ENCODE measurements around the gene SPARCL1. TPM values are rescaled to one million over a fixed set of nuclear protein-coding genes. Genes with fewer than 3 reads are reported as not detected.
"Not testable (repeated sequence)": the region's sequence is repeated elsewhere in the genome, so short reads cannot be mapped to it uniquely, and the experiment has no call there.

SPARCL1 gene
- total and polyA plus RNA-seq, 10 donors = 27.2 to 318 (median 84.7) TPM

- H3K27me3 ChIP-seq (replicated peaks in 1 of 7) = no peaks in the 10 kb centered on the region
- intact Hi-C loops (cut with DNase I; ENCODE audit: low total_unique reads) = no loop called here
- H3K27ac ChIP-seq = no peak overlapping the region
- peaks cover 0 to 11% (median 3%) of the 10 kb centered on the region in 8 donors for H3K9me3 ChIP-seq
- no peak for DNase-seq
- peaks cover 0 to 19% (median 3%) of the 10 kb centered on the region in 6 donors for H3K36me3 ChIP-seq
- WGBS, 5 donors = 46 to 56% (median 52%) methylated on average over 1 of the region's 1 CpG
- H3K4me3 ChIP-seq = no peak overlapping the region
- TF ChIP-seq, protein P1, sequence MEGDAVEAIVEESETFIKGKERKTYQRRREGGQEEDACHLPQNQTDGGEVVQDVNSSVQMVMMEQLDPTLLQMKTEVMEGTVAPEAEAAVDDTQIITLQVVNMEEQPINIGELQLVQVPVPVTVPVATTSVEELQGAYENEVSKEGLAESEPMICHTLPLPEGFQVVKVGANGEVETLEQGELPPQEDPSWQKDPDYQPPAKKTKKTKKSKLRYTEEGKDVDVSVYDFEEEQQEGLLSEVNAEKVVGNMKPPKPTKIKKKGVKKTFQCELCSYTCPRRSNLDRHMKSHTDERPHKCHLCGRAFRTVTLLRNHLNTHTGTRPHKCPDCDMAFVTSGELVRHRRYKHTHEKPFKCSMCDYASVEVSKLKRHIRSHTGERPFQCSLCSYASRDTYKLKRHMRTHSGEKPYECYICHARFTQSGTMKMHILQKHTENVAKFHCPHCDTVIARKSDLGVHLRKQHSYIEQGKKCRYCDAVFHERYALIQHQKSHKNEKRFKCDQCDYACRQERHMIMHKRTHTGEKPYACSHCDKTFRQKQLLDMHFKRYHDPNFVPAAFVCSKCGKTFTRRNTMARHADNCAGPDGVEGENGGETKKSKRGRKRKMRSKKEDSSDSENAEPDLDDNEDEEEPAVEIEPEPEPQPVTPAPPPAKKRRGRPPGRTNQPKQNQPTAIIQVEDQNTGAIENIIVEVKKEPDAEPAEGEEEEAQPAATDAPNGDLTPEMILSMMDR (IDR thresholded peaks at IDR 0.05 in 8 of 11, conservative IDR thresholded peaks at IDR 0.05 in 3 of 11) = no peak
- TF ChIP-seq POLR2AphosphoS5 (IDR thresholded peaks at IDR 0.05) (no peak), POLR2A (IDR thresholded peaks at IDR 0.05) (no peak)
- H3K4me1 ChIP-seq = peaks cover 2 to 12% (median 6%) of the 10 kb centered on the region in 6 donors
Observed at GRCh38 chr4:87490664-87491369, 38.4 kb downstream of the SPARCL1 start.

- peaks cover 0 to 19% (median 3%) of the 10 kb centered on the region in 6 donors for H3K36me3 ChIP-seq
- intact Hi-C loops (cut with DNase I; ENCODE audit: low total_unique reads) = no loop called here
- no peak for TF ChIP-seq POLR2A (IDR thresholded peaks at IDR 0.05)
- TF ChIP-seq POLR2AphosphoS5 (IDR thresholded peaks at IDR 0.05) = no peak
- TF ChIP-seq, protein P1 (IDR thresholded peaks at IDR 0.05 in 8 of 11, conservative IDR thresholded peaks at IDR 0.05 in 3 of 11) = no peak
- peaks cover 2 to 12% (median 6%) of the 10 kb centered on the region in 6 donors for H3K4me1 ChIP-seq
- 54 to 79% (median 79%) methylated on average over 2 of the region's 2 CpGs for WGBS, 5 donors
- no peak overlapping the region for H3K27ac ChIP-seq
- no peak overlapping the region for H3K4me3 ChIP-seq
- no peaks in the 10 kb centered on the region for H3K27me3 ChIP-seq (replicated peaks in 1 of 7)
- H3K9me3 ChIP-seq = peaks cover 0 to 11% (median 3%) of the 10 kb centered on the region in 8 donors
- no peak for DNase-seq
Observed at GRCh38 chr4:87489678-87490077, 39.5 kb downstream of the SPARCL1 start.

GRCh38 chr4:87488666-87489065 is 40.5 kb downstream of the SPARCL1 start:
- intact Hi-C loops (cut with DNase I; ENCODE audit: low total_unique reads); H3K4me3 ChIP-seq; H3K27me3 ChIP-seq (replicated peaks in 1 of 7); H3K27ac ChIP-seq; DNase-seq: not testable (repeated sequence)
- peaks cover 0 to 11% (median 3%) of the 10 kb centered on the region in 8 donors for H3K9me3 ChIP-seq
- peaks cover 2 to 12% (median 6%) of the 10 kb centered on the region in 6 donors for H3K4me1 ChIP-seq
- H3K36me3 ChIP-seq = peaks cover 0 to 18% (median 3%) of the 10 kb centered on the region in 6 donors
- WGBS, 5 donors = 81 to 100% (median 92%) methylated on average over 1 to 4 of the region's 4 CpGs

DNA sequence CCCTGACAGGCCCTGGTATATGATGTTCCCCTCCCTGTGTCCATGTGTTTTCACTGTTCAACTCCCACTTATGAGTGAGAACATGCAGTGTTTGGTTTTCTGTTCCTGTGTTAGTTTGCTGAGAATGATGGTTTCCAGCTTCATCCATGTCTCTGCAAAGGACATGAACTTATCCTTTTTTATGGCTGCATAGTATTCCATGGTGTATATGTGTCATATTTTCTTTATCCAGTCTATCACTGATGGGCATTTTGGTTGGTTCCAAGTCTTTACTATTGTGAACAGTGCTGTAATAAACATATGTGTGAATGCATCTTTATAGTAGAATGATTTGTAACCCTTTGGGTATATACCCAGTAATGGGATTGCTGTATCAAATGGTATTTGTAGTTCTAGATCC is 45.9 kb downstream of the SPARCL1 start:
- H3K27ac ChIP-seq; H3K4me3 ChIP-seq; DNase-seq; H3K4me1 ChIP-seq; H3K9me3 ChIP-seq; H3K27me3 ChIP-seq (replicated peaks in 1 of 7); intact Hi-C loops (cut with DNase I; ENCODE audit: low total_unique reads): not testable (repeated sequence)
- H3K36me3 ChIP-seq = peaks cover 0 to 18% (median 0%) of the 10 kb centered on the region in 6 donors

DNA sequence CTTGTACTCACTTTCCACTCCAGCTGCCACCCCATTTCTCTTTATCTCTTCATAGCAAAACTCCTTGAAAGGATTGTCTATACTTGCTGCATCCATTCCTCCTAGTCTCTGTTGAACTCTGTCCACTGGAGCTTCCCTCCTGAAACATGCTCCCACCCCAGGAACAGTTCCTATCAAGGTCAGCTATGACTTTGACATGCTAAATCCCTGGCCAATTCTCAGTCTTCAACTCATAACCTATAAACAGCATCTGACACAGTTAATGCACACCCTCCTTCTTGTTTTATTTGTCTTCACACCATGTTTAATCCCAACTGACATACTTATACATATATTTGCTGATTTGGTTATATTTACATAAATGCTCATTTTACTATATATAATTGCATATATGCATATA is 47.8 kb downstream of the SPARCL1 start:
- H3K36me3 ChIP-seq = peaks cover 0 to 23% (median 0%) of the 10 kb centered on the region in 6 donors

More for the DNA sequence above, 47.8 kb downstream of the SPARCL1 start:
- TF ChIP-seq, protein P1 (IDR thresholded peaks at IDR 0.05 in 8 of 11, conservative IDR thresholded peaks at IDR 0.05 in 3 of 11) = no peak
- TF ChIP-seq POLR2A (IDR thresholded peaks at IDR 0.05) (no peak), POLR2AphosphoS5 (IDR thresholded peaks at IDR 0.05) (no peak)
- H3K9me3 ChIP-seq = peaks cover 0 to 6% (median 2%) of the 10 kb centered on the region in 8 donors
- no peak overlapping the region for H3K27ac ChIP-seq
- no peak overlapping the region for H3K4me3 ChIP-seq
- H3K4me1 ChIP-seq = no peaks in the 10 kb centered on the region
- intact Hi-C loops (cut with DNase I; ENCODE audit: low total_unique reads) = no loop called here
- no peak for DNase-seq
- H3K27me3 ChIP-seq (replicated peaks in 1 of 7) = no peaks in the 10 kb centered on the region

All from spleen (tissue), 11 donors.